PFSK-1 (cell line): ENCODE measurements around the gene NOX1. TPM values are rescaled to one million over a fixed set of nuclear protein-coding genes. Genes with fewer than 3 reads are reported as not detected.

Source experiments
- FOXP2 ChIP-seq: optimal IDR thresholded peaks from 2 replicates; pipeline ENCODE3; 2011; ENCODE audit warnings: borderline replicate concordance, control low read depth, inconsistent platforms; ENCODE audit not compliant: insufficient read depth; ENCODE audit errors: extremely low read length, extremely low read depth
- POLR2AphosphoS5 ChIP-seq: IDR thresholded peaks from 2 replicates; pipeline ENCODE4 v1.6.1; 2012; ENCODE audit warnings: low read depth, mild to moderate bottlenecking, control low read depth, low read length, moderate library complexity
- REST ChIP-seq, 2 experiments: IDR thresholded peaks; 2 replicates each; pipeline versions ENCODE4 v1.6.1 to v1.8.0; 2011 to 2012; ENCODE audit warnings: low read depth in 2 of 2, low read length in 2 of 2, control low read depth in 1 of 2, inconsistent platforms in 1 of 2, mild to moderate bottlenecking in 1 of 2, moderate library complexity in 1 of 2; ENCODE audit not compliant: insufficient read depth in 1 of 2
- SIN3A ChIP-seq: IDR thresholded peaks from 2 replicates; pipeline ENCODE4 v1.6.1; 2012; ENCODE audit warnings: mild to moderate bottlenecking, low read length, moderate library complexity, borderline replicate concordance; ENCODE audit not compliant: insufficient read depth
- TAF1 ChIP-seq: IDR thresholded peaks from 2 replicates; pipeline ENCODE4 v1.6.1; 2012; ENCODE audit warnings: low read length, control low read depth, borderline replicate concordance; ENCODE audit not compliant: insufficient read depth
- polyA plus RNA-seq: library from polyadenylated mRNA; unstranded; fragments of >200 nt; gene quantifications from one replicate; pipeline ENCODE4 v1.2.1, GENCODE V29; 2012; ENCODE audit warnings: low read depth, missing spikeins; ENCODE audit not compliant: insufficient read length

Gene NOX1
- not detected for polyA plus RNA-seq

DNA sequence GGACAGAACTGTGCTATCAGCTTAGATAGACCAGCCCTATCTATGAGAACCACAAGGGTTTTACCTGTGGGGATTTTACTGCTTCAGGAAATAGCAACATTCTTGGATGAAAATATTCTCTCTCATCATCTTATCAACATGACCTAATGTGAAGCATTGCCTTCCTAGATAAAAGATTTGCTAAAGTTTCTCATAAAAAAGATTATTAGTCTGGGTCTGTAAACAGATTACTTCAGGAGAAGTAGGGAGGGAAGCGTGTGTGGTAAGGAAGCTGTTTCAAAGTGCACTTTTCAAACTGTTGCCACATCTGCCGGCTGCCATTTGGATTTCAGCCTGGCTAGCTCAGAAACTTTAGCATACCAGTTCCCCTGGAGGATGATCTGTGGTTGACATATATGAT lies at the start of gene NOX1:
TSS of gene NOX1 (minus strand) at position 35 of the 400 bp plus-strand sequence. CDS start 220 bp downstream, outside the sequence.
- TF ChIP-seq SIN3A (no peak), TAF1 (no peak), REST (IDR thresholded peaks at IDR 0.05; ENCODE audit: insufficient read depth in 1 of 2, low read depth in 2 of 2, low read length in 2 of 2) (no peak), FOXP2 (no peak), POLR2AphosphoS5 (no peak)

GRCh38 chrX:100915562-100915961 lies 41.4 kb upstream of the NOX1 start:
- TF ChIP-seq SIN3A: no peak
- no peak for TF ChIP-seq POLR2AphosphoS5
- TF ChIP-seq REST (IDR thresholded peaks at IDR 0.05; ENCODE audit: insufficient read depth in 1 of 2, low read depth in 2 of 2, low read length in 2 of 2): no peak
- TF ChIP-seq FOXP2: no peak
- TF ChIP-seq TAF1: no peak

- TF ChIP-seq POLR2AphosphoS5: no peak
- TF ChIP-seq REST (IDR thresholded peaks at IDR 0.05; ENCODE audit: insufficient read depth in 1 of 2, low read depth in 2 of 2, low read length in 2 of 2): no peak
- no peak for TF ChIP-seq SIN3A
- TF ChIP-seq FOXP2: no peak
- TF ChIP-seq TAF1: no peak
Observed at GRCh38 chrX:100913111-100913510, 39.0 kb upstream of the NOX1 start.

GRCh38 chrX:100911731-100912130 lies 37.6 kb upstream of the NOX1 start:
- TF ChIP-seq TAF1: no peak
- no peak for TF ChIP-seq REST (IDR thresholded peaks at IDR 0.05; ENCODE audit: insufficient read depth in 1 of 2, low read depth in 2 of 2, low read length in 2 of 2)
- TF ChIP-seq FOXP2: no peak
- TF ChIP-seq SIN3A: no peak
- no peak for TF ChIP-seq POLR2AphosphoS5

DNA sequence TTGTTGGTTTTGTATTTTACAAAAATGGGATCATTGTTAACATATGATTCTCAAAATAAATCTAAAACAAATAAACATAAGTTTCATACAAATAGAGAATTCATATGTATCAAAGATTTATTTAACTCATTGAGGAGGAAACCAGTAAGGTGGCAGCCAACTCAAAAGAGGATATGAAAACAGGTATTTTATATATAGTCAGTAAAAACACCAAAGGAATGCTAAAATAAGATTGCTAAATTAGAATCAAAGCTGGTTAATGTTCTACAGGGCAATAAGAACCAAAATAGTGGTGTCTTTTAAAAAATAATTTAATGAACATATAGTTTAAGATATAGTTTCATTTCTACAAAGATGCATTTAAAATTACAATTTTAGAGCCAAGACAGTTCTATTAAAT lies 31.5 kb upstream of the NOX1 start:
- no peak for TF ChIP-seq TAF1
- no peak for TF ChIP-seq POLR2AphosphoS5
- TF ChIP-seq REST (IDR thresholded peaks at IDR 0.05; ENCODE audit: insufficient read depth in 1 of 2, low read depth in 2 of 2, low read length in 2 of 2): no peak
- no peak for TF ChIP-seq SIN3A
- no peak for TF ChIP-seq FOXP2
